K562 (cell line): Measurements from ENCODE around the gene B3GNT7. TPM values are rescaled to one million over a fixed set of nuclear protein-coding genes. Genes with fewer than 3 reads are reported as not detected.

Source experiments
- ATAC-seq: fragments of 200-7000 bp; cut with Tn5 transposase; 3 replicates; pipeline ENCODE4 v1.9.1; 2020; ENCODE audit warnings: moderate library complexity
- BruUV-seq: library from RNA; stranded (reverse); fragments of 400-500 nt; replicated peaks from 2 replicates; lab custom pipeline; 2021; lab: Mats Ljungman, UMichigan
- CTCF ChIA-PET: fragments of 300-600 bp; formaldehyde crosslinking; extraction: SDS; loops from one replicate; lab custom pipeline; 2021; ENCODE audit warnings: low intra/inter-chr PET ratio; lab: Yijun Ruan, JAX
- POLR2A ChIA-PET: fragments of 300-600, 350-650 bp; sonication (Branson Sonifier 250); formaldehyde crosslinking; extraction: SDS; loops from one replicate; lab custom pipeline; 2021; ENCODE audit warnings: antibody characterized with exemption, inconsistent platforms; lab: Yijun Ruan, JAX
- DNase-seq, 4 experiments: peaks; one replicate each; pipeline versions ENCODE4 v3.0.0 to v3.0.0-alpha.2; 2011 to 2018; ENCODE audit warnings: low spot score in 3 of 4, mixed read lengths in 3 of 4; ENCODE audit errors: extremely low read depth in 1 of 4
- FAIRE-seq: peaks from 2 replicates; lab custom pipeline; 2011; peaks lifted over from hg19 to GRCh38; lab: Jason Lieb, UNC
- H2AFZ ChIP-seq: 2 replicates; pipeline ENCODE4 v1.6.0; 2011; ENCODE audit warnings: low read depth, low read length, control low read depth, inconsistent platforms
- H3K27ac ChIP-seq: fragments of 200-600 bp; 3 replicates; pipeline ENCODE4 v1.8.0; 2011; ENCODE audit warnings: low read depth, mild to moderate bottlenecking, control low read depth, inconsistent platforms, low read length, moderate library complexity, mixed read lengths; ENCODE audit errors: extremely low read depth
- H3K27me3 ChIP-seq, 2 experiments: fragments of 300-600 bp in 1 of 2; 2 replicates in 1 of 2; 3 replicates in 1 of 2; pipeline versions ENCODE4 v1.6.0 to v1.8.0; 2011; ENCODE audit warnings: inconsistent platforms in 2 of 2, low read length in 2 of 2, mild to moderate bottlenecking in 1 of 2, mixed read lengths in 1 of 2, moderate library complexity in 1 of 2; ENCODE audit not compliant: control insufficient read depth in 2 of 2, insufficient read depth in 2 of 2
- H3K36me3 ChIP-seq: fragments of 300-600 bp; 3 replicates; pipeline ENCODE4 v1.8.0; 2011; ENCODE audit warnings: mild to moderate bottlenecking, low read length, inconsistent platforms; ENCODE audit not compliant: control insufficient read depth, insufficient read depth
- H3K4me1 ChIP-seq, 2 experiments: fragments of 200-600 bp in 1 of 2; replicated peaks in 1 of 2; 2 replicates in 1 of 2; 3 replicates in 1 of 2; pipeline versions ENCODE4 v1.5.1 to v1.8.0; 2011; ENCODE audit warnings: inconsistent platforms in 2 of 2, low read length in 2 of 2, mild to moderate bottlenecking in 1 of 2, mixed read lengths in 1 of 2, moderate library complexity in 1 of 2; ENCODE audit not compliant: control insufficient read depth in 2 of 2, insufficient read depth in 2 of 2
- H3K4me2 ChIP-seq: 2 replicates; pipeline ENCODE4 v1.6.1; 2011; ENCODE audit warnings: low read length, control low read depth, inconsistent platforms, mixed read lengths; ENCODE audit not compliant: insufficient read depth
- H3K4me3 ChIP-seq: fragments of 200-600 bp; sonication (generic), shearing (Covaris generic); 2 replicates; pipeline ENCODE4 v1.5.1; 2016; ENCODE audit warnings: control low read depth, inconsistent platforms
- H3K79me2 ChIP-seq: fragments of 200-600 bp; 3 replicates; pipeline ENCODE4 v1.8.0; 2011; ENCODE audit warnings: low read length, inconsistent platforms; ENCODE audit not compliant: control insufficient read depth, insufficient read depth
- H3K9ac ChIP-seq, 2 experiments: 2 replicates each; pipeline versions ENCODE4 v1.6.0 to v1.6.1; 2011; ENCODE audit warnings: low read depth in 2 of 2, low read length in 2 of 2, control low read depth in 1 of 2, inconsistent platforms in 1 of 2, mild to moderate bottlenecking in 1 of 2, mixed read lengths in 1 of 2; ENCODE audit not compliant: insufficient read depth in 1 of 2
- H3K9me1 ChIP-seq: one replicate; pipeline ENCODE4 v1.6.0; 2011; ENCODE audit warnings: inconsistent platforms, mild to moderate bottlenecking, low read length, moderate library complexity; ENCODE audit not compliant: control insufficient read depth, insufficient read depth
- H3K9me3 ChIP-seq: replicated peaks from 2 replicates; pipeline ENCODE4 v1.5.1; 2011; ENCODE audit warnings: low read depth, low read length, inconsistent platforms; ENCODE audit not compliant: control insufficient read depth, insufficient read depth
- H4K20me1 ChIP-seq: replicated peaks from 2 replicates; pipeline ENCODE4 v1.6.1; 2011; ENCODE audit warnings: low read length, inconsistent platforms, mixed read lengths; ENCODE audit not compliant: control insufficient read depth, insufficient read depth
- CBX2 ChIP-seq: fragments of 200-600 bp; sonication (generic); IDR thresholded peaks from one replicate; pipeline ENCODE4 v1.6.1; 2012; ENCODE audit warnings: mild to moderate bottlenecking, low read length, inconsistent platforms; ENCODE audit not compliant: insufficient read depth, poor library complexity, severe bottlenecking
- CC2D1A ChIP-seq: fragments of 450-650 bp; IDR thresholded peaks from 2 replicates; pipeline ENCODE4 v1.6.1; 2017; ENCODE audit warnings: mild to moderate bottlenecking
- DACH1 ChIP-seq: fragments of 450-650 bp; IDR thresholded peaks from 2 replicates; pipeline ENCODE4 v1.6.1; 2018; ENCODE audit not compliant: partially characterized antibody
- ELF2 ChIP-seq: fragments of 250-450 bp; sonication (Bioruptor Pico); IDR thresholded peaks from 2 replicates; pipeline ENCODE4 v1.5.0; 2021; ENCODE audit warnings: mild to moderate bottlenecking
- ELK1 ChIP-seq: sonication (generic); formaldehyde crosslinking; IDR thresholded peaks from 2 replicates; pipeline ENCODE4 v1.8.1; 2022; ENCODE audit warnings: missing genetic modification reagents
- FOXO4 ChIP-seq: fragments of 450-650 bp; formaldehyde crosslinking; IDR thresholded peaks from 2 replicates; pipeline ENCODE4 v1.4.0; 2020; ENCODE audit warnings: mild to moderate bottlenecking, moderate library complexity
- MTA1 ChIP-seq: fragments of 450-650 bp; IDR thresholded peaks from 2 replicates; pipeline ENCODE4 v1.6.1; 2017; ENCODE audit warnings: borderline replicate concordance
- NCOR1 ChIP-seq: fragments of 450-650 bp; IDR thresholded peaks from 2 replicates; pipeline ENCODE4 v1.6.1; 2016; ENCODE audit warnings: mild to moderate bottlenecking, moderate library complexity
- PPARD ChIP-seq: fragments of 250-450 bp; sonication (Bioruptor Pico); IDR thresholded peaks from 2 replicates; pipeline ENCODE4 v1.8.0; 2022; ENCODE audit warnings: inconsistent platforms, mild to moderate bottlenecking, moderate library complexity
- SFPQ ChIP-seq: fragments of 200-400 bp; formaldehyde crosslinking; IDR thresholded peaks from 2 replicates; pipeline ENCODE4 v1.6.1; 2017; ENCODE audit warnings: mild to moderate bottlenecking, low read depth, low read length, moderate library complexity
- SMARCE1 ChIP-seq: fragments of 450-650 bp; IDR thresholded peaks from 2 replicates; pipeline ENCODE4 v1.7.1; 2016; ENCODE audit warnings: mild to moderate bottlenecking
- TRIM24 ChIP-seq, 2 experiments: fragments of 450-650 bp; IDR thresholded peaks; 2 replicates each; pipeline ENCODE4 v1.6.1; 2016
- ZBTB33 ChIP-seq: sonication (generic); formaldehyde crosslinking; IDR thresholded peaks from 2 replicates; pipeline ENCODE4 v1.8.1; 2023; ENCODE audit warnings: mild to moderate bottlenecking, missing genetic modification reagents
- ZFX ChIP-seq: sonication (generic); formaldehyde crosslinking; IDR thresholded peaks from 2 replicates; pipeline ENCODE4 v1.8.0; 2022; ENCODE audit warnings: mild to moderate bottlenecking, missing genetic modification reagents, moderate library complexity
- ZNF224 ChIP-seq: sonication (generic); formaldehyde crosslinking; IDR thresholded peaks from 2 replicates; pipeline ENCODE4 v1.8.0; 2022; ENCODE audit warnings: mild to moderate bottlenecking, missing genetic modification reagents
- ZNF41 ChIP-seq: fragments of 250-450 bp; sonication (Bioruptor Pico); conservative IDR thresholded peaks from 2 replicates; pipeline ENCODE4 v1.4.0; 2020; ENCODE audit warnings: mild to moderate bottlenecking
- ZNF511 ChIP-seq: sonication (generic); formaldehyde crosslinking; IDR thresholded peaks from 2 replicates; pipeline ENCODE4 v1.8.0; 2022; ENCODE audit warnings: mild to moderate bottlenecking, missing genetic modification reagents
- ZNF764 ChIP-seq: fragments of 250-450 bp; sonication (Bioruptor Pico); IDR thresholded peaks from 2 replicates; pipeline ENCODE4 v1.4.0; 2020; ENCODE audit warnings: low read depth, mild to moderate bottlenecking, moderate library complexity
- WGBS: fragments of 100-300 bp; shearing (Covaris generic); methylation state at CpG from one replicate; pipeline ENCODE4 v1.1.6; 2016; ENCODE audit warnings: low coverage, mixed read lengths; ENCODE audit not compliant: insufficient coverage; ENCODE audit errors: missing lambda C conversion rate; 5-methylcytosine and 5-hydroxymethylcytosine counted together
- in situ Hi-C: fragments of 300-500 bp; cut with MboI; formaldehyde crosslinking; loops from 4 replicates; pipeline ENCODE4 v1.15.0; 2018; ENCODE audit warnings: inconsistent platforms, mixed read lengths
- intact Hi-C: fragments of 100-400 bp; cut with micrococcal nuclease; formaldehyde crosslinking; loops from 2 replicates; pipeline ENCODE4 v1.14.2; 2022
- polyA plus RNA-seq, 8 experiments: library from polyadenylated mRNA; depleted of rRNA in 4 of 8; stranded (reverse) in 5 of 8; unstranded in 3 of 8; fragments of >200 nt; fragmentation: Nextera tagmentation in 2 of 8; fragmentation: Illumina TruSeq in 1 of 8; extraction: Ambion mirVana in 2 of 8; extraction: Trizol in 1 of 8; gene quantifications; 2 replicates each; pipeline versions ENCODE4 v1.2.1 to v1.2.3, GENCODE V29; 2011 to 2014; ENCODE audit warnings: inconsistent platforms in 1 of 8, missing spikeins in 1 of 8
- total RNA-seq, 7 experiments: library from RNA; depleted of rRNA in 6 of 7; stranded (reverse); fragments of >200 nt in 6 of 7; fragmentation: Illumina TruSeq in 2 of 7; extraction: Trizol in 2 of 7; gene quantifications; 2 replicates each; pipeline versions ENCODE4 v1.2.1 to v1.2.3, GENCODE V29; 2011 to 2021; ENCODE audit warnings: low replicate concordance in 1 of 7

The B3GNT7 gene
- total and polyA plus RNA-seq, 9 of the 15 experiments (the other 6 are each of a cell fraction or from before 2014, with no cell fraction given): 0.20 TPM; not detected in 8

- no peaks in the 10 kb centered on the region for H3K9me3 ChIP-seq
- no peak for ATAC-seq
- H3K27ac ChIP-seq: no peak overlapping the region
- no peak for FAIRE-seq
- no TSS peak for BruUV-seq
- CTCF ChIA-PET: no interaction called here
- H3K4me1 ChIP-seq: peaks cover 5 to 13% of the 10 kb centered on the region in 2 experiments; a peak in 4 of 5 replicates
- H2AFZ ChIP-seq: no peak overlapping the region
- DNase-seq: no peak
- TF ChIP-seq ZNF41 (CRISPR knock-in tag) (no peak), ELK1 (CRISPR knock-in tag) (no peak), FOXO4 (no peak), CBX2 (no peak), NCOR1 (no peak), ZNF764 (no peak), ZBTB33 (CRISPR knock-in tag) (no peak), ELF2 (CRISPR knock-in tag) (no peak), PPARD (no peak), MTA1 (no peak), CC2D1A (no peak), ZFX (CRISPR knock-in tag) (no peak), SFPQ (no peak), SMARCE1 (no peak), ZNF511 (CRISPR knock-in tag) (no peak), TRIM24 (IDR thresholded peaks at IDR 0.05) (no peak), DACH1 (no peak), ZNF224 (CRISPR knock-in tag) (no peak)
- TF ChIP-seq, all 486 proteins: peak for 0
- Histone ChIP-seq H3K36me3 (no peaks in the 10 kb centered on the region), H3K9ac (no peak overlapping the region), H3K27me3 (peaks cover 0 to 31% of the 10 kb centered on the region in 2 experiments; a peak in 3 of 5 replicates), H3K4me3 (no peak overlapping the region), H3K4me2 (no peak overlapping the region), H3K9me1 (no peaks in the 10 kb centered on the region), H3K79me2 (no peaks in the 10 kb centered on the region), H4K20me1 (no peaks in the 10 kb centered on the region)
- in situ Hi-C loops (no loop called here), intact Hi-C loops (no loop called here)
- 39% methylated on average over 7 of the region's 7 CpGs for WGBS
- POLR2A ChIA-PET: interaction anchor here (0.6 kb wide), 1 partner anchor 163 kb away, joined by 3 read pairs; no protein-coding TSS in a partner anchor
These were observed 38.5 kb upstream of the B3GNT7 start for GRCh38 chr2:231357048-231357447.
